ENCODE results near the gene PARP8.

Gene PARP8

DNA sequence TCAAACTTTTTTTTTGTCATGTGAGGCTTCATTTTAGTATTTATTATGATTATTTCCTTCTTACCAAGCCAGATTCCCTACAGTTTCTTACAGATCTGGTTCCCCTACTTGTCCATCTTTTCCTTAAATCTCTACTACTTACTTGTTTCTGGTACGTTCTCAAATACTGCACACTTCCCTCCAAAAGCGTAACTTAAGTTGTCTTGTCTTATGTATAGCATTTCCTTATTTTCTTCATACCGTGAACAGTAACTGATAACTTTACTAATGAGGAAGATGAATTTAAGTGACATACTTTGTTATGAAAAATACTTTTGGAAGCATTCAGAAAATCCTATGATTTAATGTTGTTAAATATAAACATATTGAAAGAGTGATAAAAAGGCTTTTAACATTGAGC, 67.3 kb downstream of the PARP8 start:
- no peak for DNase-seq (ENCODE audit: low read depth)
- no peak for TF ChIP-seq CTCF (IDR thresholded peaks at IDR 0.05; ENCODE audit: control insufficient read depth, extremely low read depth, insufficient read depth)
- no peak overlapping the region for H3K4me3 ChIP-seq (ENCODE audit: low read depth, low read length)

DNA sequence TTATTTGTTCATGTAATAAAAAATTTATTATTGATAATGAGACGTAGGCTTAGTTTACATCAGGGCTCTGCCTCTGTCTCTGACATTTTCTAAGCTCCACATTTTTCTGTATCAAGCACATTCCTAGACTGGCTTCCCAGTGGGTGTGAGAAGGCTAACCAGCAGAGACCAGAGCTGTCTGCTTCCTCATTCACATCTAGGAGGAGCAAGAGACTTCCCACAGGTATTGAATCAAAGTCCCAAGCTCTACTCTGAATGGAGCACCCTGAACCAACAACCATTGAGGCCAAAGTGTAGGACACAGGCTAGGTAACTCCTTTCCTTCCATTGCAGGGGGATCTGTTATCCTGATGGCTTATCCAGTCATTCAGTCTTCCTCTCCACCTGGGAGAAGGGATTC, 72.4 kb downstream of the PARP8 start:
- TF ChIP-seq CTCF (IDR thresholded peaks at IDR 0.05; ENCODE audit: control insufficient read depth, extremely low read depth, insufficient read depth), result no peak
- no peak overlapping the region for H3K4me3 ChIP-seq (ENCODE audit: low read depth, low read length)
- DNase-seq (ENCODE audit: low read depth), result no peak

GRCh38 chr5:50740832-50741231, 74.4 kb downstream of the PARP8 start:
- peak; percentile 70 for DNase-seq (ENCODE audit: low read depth)
- H3K4me3 ChIP-seq (ENCODE audit: low read depth, low read length), result no peak overlapping the region
- no peak for TF ChIP-seq CTCF (IDR thresholded peaks at IDR 0.05; ENCODE audit: control insufficient read depth, extremely low read depth, insufficient read depth)

DNA sequence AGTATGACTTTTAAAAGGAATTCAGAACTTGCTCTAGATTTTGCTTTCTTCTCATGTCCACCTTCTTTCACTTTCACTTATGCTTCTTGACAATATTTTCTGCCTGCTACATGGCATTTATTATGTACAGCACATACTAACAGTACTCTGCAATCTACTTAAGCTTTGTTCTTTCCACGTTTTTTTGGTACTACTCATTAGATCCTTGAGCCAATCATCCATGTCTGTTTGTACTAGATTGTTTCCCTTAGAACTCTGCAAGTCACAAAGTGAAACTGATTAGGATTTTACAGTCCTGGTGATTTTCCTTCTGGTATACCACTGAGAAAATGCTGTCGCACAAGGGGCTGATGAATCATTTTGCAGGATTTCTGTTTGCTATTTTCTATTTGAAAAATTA, 78.3 kb downstream of the PARP8 start:
- H3K4me3 ChIP-seq (ENCODE audit: low read depth, low read length), result no peak overlapping the region
- no peak for TF ChIP-seq CTCF (IDR thresholded peaks at IDR 0.05; ENCODE audit: control insufficient read depth, extremely low read depth, insufficient read depth)
- no peak for DNase-seq (ENCODE audit: low read depth)

DNA sequence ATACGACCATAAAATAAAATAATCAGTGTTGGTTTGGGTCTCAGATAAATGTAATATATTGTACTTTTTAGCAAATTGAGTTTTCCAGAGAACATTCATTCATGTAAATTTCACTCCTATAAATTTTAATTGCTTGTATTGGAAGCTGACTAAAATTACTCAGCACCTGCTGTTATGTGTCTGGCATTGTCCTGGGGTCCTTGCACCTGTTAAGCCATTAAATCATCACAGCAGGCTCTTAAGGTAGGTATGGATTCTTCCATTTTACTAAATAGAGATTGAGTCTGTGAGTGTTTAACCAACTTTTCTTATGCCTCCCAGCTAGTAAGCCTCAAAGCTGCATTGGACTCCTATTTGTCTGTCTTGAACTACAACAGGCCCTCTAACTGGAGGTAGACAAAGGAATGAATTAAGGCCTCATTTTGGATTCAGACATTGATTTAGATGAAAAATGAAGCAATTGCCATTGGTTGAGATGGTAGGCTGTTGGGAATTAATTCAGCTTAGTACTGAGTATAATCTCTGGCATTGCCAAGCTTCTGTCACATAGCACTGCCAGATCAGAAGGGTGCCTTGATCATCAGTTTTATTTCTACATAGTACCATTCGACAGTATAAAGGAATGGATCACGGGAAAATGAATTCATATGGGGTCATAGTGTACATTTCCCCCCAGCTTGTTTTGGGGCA, 78.9 kb downstream of the PARP8 start:
- DNase-seq (ENCODE audit: low read depth), result no peak
- TF ChIP-seq CTCF (IDR thresholded peaks at IDR 0.05; ENCODE audit: control insufficient read depth, extremely low read depth, insufficient read depth), result no peak
- H3K4me3 ChIP-seq (ENCODE audit: low read depth, low read length), result no peak overlapping the region

DNA sequence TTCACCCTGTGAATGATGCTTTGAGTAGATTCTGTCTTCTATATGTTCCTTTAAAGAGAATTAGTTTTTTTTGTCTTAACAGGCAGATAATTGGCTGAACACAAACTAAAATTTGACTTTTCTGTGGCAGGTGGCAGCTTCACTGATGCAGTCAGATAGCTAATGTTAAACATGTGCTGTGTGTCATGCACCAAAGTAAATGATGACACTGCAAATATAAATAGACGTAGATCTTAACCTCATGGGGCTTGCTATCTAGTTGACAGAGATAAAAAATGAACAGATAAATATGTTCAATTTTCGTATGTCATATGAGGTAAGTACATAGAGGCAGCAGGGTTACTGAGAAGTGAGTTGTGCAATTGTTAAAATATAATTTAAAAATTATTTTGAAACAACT, 82.7 kb downstream of the PARP8 start:
- DNase-seq (ENCODE audit: low read depth), result no peak
- H3K4me3 ChIP-seq (ENCODE audit: low read depth, low read length), result no peak overlapping the region
- TF ChIP-seq CTCF (IDR thresholded peaks at IDR 0.05; ENCODE audit: control insufficient read depth, extremely low read depth, insufficient read depth), result no peak

DNA sequence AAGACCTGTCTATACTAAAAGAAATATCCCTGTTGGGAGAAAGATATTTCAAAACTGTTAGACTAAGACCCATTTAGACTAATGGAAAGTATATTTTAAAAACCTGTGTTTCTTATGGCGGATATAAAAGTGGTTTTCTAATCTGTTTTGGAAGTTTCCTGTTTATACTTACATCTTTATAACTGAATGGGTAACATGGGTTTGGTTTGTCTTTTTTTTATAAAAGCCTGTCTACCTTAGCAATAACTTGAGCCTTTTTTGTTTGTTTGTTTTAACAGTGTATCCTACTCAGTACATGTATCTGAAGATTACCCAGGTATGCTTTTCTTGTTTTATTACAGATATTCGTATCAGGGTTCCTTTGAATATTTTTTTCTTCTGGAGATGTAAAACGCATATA, 83.4 kb downstream of the PARP8 start:
- no peak overlapping the region for H3K4me3 ChIP-seq (ENCODE audit: low read depth, low read length)
- no peak for TF ChIP-seq CTCF (IDR thresholded peaks at IDR 0.05; ENCODE audit: control insufficient read depth, extremely low read depth, insufficient read depth)
- DNase-seq (ENCODE audit: low read depth), result no peak

All from LNCaP clone FGC (cell line).